Adrenal gland (tissue), 12 donors: ENCODE results near the gene SLC4A11. TPM values are rescaled to one million over a fixed set of nuclear protein-coding genes. Genes with fewer than 3 reads are reported as not detected.

Experiments used
- DNase-seq, 7 donors: peaks; one replicate each; pipeline ENCODE4 v3.0.0-alpha.2; 2019 to 2020
- H3K27ac ChIP-seq, 5 donors: fragments of 200-600 bp; sonication (generic) in 4 of 5; 1 replicate in 3 of 5; 2 replicates in 2 of 5; pipeline versions ENCODE4 v1.5.1 to v1.8.0; 2016 to 2020; ENCODE audit warnings: mild to moderate bottlenecking in 1 of 5
- H3K27me3 ChIP-seq: fragments of 200-600 bp; 2 replicates; pipeline ENCODE4 v1.8.0; 2021
- H3K36me3 ChIP-seq, 2 donors: fragments of 200-600 bp; replicated peaks in 1 of 2; 1 replicate in 1 of 2; 2 replicates in 1 of 2; pipeline versions ENCODE4 v1.5.1 to v1.8.0; 2018 to 2022
- H3K4me1 ChIP-seq, 2 donors: fragments of 200-600 bp; replicated peaks in 1 of 2; 1 replicate in 1 of 2; 2 replicates in 1 of 2; pipeline versions ENCODE4 v1.5.1 to v1.8.0; 2018 to 2021
- H3K4me3 ChIP-seq, 4 donors: fragments of 200-600 bp; sonication (generic) in 3 of 4; one replicate each; pipeline ENCODE4 v1.5.1; 2016 to 2018
- H3K9me3 ChIP-seq, 3 donors: fragments of 200-600 bp; sonication (generic) in 1 of 3; replicated peaks in 1 of 3; 1 replicate in 2 of 3; 2 replicates in 1 of 3; pipeline versions ENCODE4 v1.5.1 to v1.8.0; 2016 to 2021
- POLR2A ChIP-seq, 2 donors: fragments of 450-650 bp; IDR thresholded peaks; one replicate each; pipeline ENCODE4 v1.6.1; 2017; ENCODE audit warnings: antibody characterized with exemption in 2 of 2, mild to moderate bottlenecking in 2 of 2, moderate library complexity in 1 of 2
- WGBS, 4 donors: extraction: QIAGEN DNeasy Blood & Tissue Kit in 2 of 4; methylation state at CpG; one replicate each; pipeline versions ENCODE4 v1.1.5 to v1.1.7; 2013 to 2017; 5-methylcytosine and 5-hydroxymethylcytosine counted together
- intact Hi-C, 2 donors: fragments of 100-400 bp; cut with DNase I; formaldehyde crosslinking; loops; one replicate each; pipeline versions ENCODE4 v1.14.1 to v1.15.0; 2022 to 2023
- polyA plus RNA-seq, 3 donors: library from polyadenylated mRNA; stranded (reverse); fragments of 200-250 nt in 2 of 3; fragments of 350-450 nt in 1 of 3; fragmentation: Illumina TruSeq in 1 of 3; extraction: RNeasy Lipid Tissue Mini Kit (QIAGEN cat#74804) in 1 of 3; gene quantifications; one replicate each; pipeline ENCODE4 v1.2.3, GENCODE V29; 2013 to 2014
- total RNA-seq, 9 donors: library from RNA; depleted of rRNA in 4 of 9; stranded (reverse); fragments of >200 nt in 4 of 9; fragments of 120-200 nt in 1 of 9; fragmentation: NEBNext Ultra II Directional in 1 of 9; extraction: Animal tissue kit (Norgen Biotek cat#: 25700) in 1 of 9; gene quantifications; one replicate each; pipeline versions ENCODE4 v1.1.0 to v1.2.4, GENCODE V29; 2013 to 2023
- TF ChIP-seq, protein P1 (sequence below), 6 experiments: fragments of 450-650 bp in 4 of 6; fragments of 200-600 bp in 2 of 6; sonication (generic) in 1 of 6; IDR thresholded peaks; 1 replicate in 5 of 6; 2 replicates in 1 of 6; pipeline versions ENCODE4 v1.5.1 to v1.8.0; 2016 to 2021; ENCODE audit warnings: antibody characterized with exemption in 6 of 6, mild to moderate bottlenecking in 2 of 6, moderate library complexity in 1 of 6
- donor health status: healthy with polysubstance abuse.
- donor health status: Bipolar disorder and iron deficiency.
- donor health status: DM: yes; HTN: yes; CAD: no.
- donor health status: DM: no; HTN: no; CAD: no.
- donor health status: DM: no; HTN: no; CAD: no.
- donor health status: DM: yes; HTN: yes; CAD: no.

The SLC4A11 gene
- total and polyA plus RNA-seq, 12 donors: 0.06 to 30.6 (median 9.7) TPM

DNA sequence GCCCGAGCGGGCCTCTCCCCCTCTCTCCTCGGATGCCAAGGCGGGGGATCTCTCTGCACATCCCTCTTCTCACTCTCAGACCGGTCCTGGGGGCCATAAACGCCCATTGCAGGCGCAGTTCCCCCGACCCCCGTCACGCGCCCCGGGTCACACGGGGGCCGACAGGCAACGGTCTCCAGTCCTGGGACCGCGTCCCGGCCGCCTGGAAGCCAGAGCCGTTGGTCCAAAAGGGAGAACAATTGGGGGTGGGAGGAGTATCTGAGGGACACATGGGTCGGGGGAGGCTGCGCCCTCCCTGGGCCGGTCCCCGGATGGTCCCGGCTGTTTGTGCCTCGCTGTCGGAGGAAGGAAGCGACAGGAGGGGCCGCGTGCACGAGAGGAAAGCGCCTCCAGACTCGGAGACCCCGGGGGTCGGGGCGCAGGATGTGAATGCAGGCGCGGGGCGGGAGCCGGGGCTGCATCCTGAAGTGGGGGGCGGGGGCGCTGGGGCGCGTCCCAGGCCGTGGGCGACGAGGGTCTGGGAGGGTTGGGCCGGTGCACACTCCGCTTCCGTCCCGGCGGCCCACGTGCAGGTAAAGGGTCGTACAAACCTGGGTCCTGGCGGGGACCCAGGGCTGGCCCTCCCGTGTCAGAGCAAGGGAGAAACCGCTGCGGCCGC, 903 bp downstream of the SLC4A11 start:
- no peaks in the 10 kb centered on the region for H3K36me3 ChIP-seq

DNA sequence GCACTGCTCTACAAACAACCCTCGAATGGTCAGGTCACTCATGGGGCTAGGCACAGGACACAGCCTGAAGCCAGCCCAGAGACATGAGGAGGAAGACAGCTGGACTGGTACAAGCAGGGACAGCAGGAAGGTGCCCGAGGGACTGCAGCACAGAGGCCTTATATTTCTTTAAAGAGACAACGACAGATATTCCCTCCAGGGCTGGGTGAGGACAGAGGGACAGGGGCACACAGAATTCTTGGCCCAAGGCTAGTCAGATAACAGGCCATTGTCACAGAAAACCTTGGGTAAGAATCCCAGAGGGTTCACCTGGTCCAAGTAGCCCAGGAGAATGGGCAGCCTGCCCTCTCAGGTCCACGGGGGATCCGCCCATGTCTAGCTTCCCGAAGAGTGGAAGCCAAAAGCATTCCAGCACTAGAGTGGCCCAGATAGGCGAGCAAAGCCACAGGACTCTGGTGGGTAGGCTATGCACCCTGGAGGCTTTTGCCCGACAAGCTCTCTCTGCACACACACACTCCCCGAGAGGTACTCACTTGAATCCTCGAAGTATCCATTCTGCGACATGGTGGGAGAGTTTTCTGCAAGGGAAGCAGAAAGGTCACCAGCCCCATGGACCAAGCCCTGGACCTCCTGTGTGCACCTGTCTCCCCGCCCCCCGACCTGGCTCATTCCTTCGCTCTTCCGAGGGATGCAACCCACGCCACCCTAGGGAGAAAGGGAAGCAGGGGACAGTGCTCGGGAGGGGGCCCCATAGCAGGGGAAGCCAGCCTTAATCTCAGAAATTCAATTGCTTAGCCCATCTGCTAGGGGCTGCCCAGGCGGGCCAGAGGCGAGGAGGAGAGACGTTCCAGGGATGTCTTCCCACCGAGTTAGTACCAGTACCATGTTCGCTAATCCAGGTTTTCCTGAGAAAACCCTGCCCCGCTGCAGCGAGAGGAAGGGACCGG, 1.7 kb downstream of the SLC4A11 start:
- Histone ChIP-seq H3K4me1 (peaks cover 23 to 26% of the 10 kb centered on the region in 2 donors), H3K4me3 (no peak overlapping the region), H3K9me3 (no peaks in the 10 kb centered on the region), H3K27me3 (no peaks in the 10 kb centered on the region), H3K36me3 (no peaks in the 10 kb centered on the region), H3K27ac (no peak overlapping the region)
- 76 to 79% (median 78%) methylated on average over 21 to 25 of the region's 25 CpGs for WGBS, 4 donors
- intact Hi-C loops: no loop called here
- TF ChIP-seq, protein P1, sequence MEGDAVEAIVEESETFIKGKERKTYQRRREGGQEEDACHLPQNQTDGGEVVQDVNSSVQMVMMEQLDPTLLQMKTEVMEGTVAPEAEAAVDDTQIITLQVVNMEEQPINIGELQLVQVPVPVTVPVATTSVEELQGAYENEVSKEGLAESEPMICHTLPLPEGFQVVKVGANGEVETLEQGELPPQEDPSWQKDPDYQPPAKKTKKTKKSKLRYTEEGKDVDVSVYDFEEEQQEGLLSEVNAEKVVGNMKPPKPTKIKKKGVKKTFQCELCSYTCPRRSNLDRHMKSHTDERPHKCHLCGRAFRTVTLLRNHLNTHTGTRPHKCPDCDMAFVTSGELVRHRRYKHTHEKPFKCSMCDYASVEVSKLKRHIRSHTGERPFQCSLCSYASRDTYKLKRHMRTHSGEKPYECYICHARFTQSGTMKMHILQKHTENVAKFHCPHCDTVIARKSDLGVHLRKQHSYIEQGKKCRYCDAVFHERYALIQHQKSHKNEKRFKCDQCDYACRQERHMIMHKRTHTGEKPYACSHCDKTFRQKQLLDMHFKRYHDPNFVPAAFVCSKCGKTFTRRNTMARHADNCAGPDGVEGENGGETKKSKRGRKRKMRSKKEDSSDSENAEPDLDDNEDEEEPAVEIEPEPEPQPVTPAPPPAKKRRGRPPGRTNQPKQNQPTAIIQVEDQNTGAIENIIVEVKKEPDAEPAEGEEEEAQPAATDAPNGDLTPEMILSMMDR (IDR thresholded peaks at IDR 0.05): no peak
- TF ChIP-seq POLR2A (IDR thresholded peaks at IDR 0.05): no peak
- no peak for DNase-seq

More for the DNA sequence above, 903 bp downstream of the SLC4A11 start:
- no peak overlapping the region for H3K27ac ChIP-seq
- intact Hi-C loops: no loop called here
- H3K9me3 ChIP-seq: no peaks in the 10 kb centered on the region
- no peaks in the 10 kb centered on the region for H3K27me3 ChIP-seq
- no peak for DNase-seq
- peak overlapping the region in 2 of 4 donors; percentile 60 to 99 for H3K4me3 ChIP-seq
- no peak for TF ChIP-seq POLR2A (IDR thresholded peaks at IDR 0.05)
- TF ChIP-seq, protein P1 (IDR thresholded peaks at IDR 0.05): no peak
- 4 to 71% (median 9%) methylated on average over 5 to 59 of the region's 59 CpGs for WGBS, 4 donors
- peaks cover 23 to 26% of the 10 kb centered on the region in 2 donors for H3K4me1 ChIP-seq

- H3K27me3 ChIP-seq: no peaks in the 10 kb centered on the region
- H3K27ac ChIP-seq: no peak overlapping the region
- TF ChIP-seq, protein P1 (IDR thresholded peaks at IDR 0.05): no peak
- no peak for TF ChIP-seq POLR2A (IDR thresholded peaks at IDR 0.05)
- no peak overlapping the region for H3K4me3 ChIP-seq
- 31 to 89% (median 60%) methylated on average over 1 to 4 of the region's 4 CpGs for WGBS, 4 donors
- H3K9me3 ChIP-seq: no peaks in the 10 kb centered on the region
- intact Hi-C loops: no loop called here
- H3K4me1 ChIP-seq: peaks cover 18 to 22% of the 10 kb centered on the region in 2 donors
- H3K36me3 ChIP-seq: no peaks in the 10 kb centered on the region
- no peak for DNase-seq
Observed at GRCh38 chr20:3235666-3236324, 3.2 kb downstream of the SLC4A11 start.

- H3K27ac ChIP-seq: no peak overlapping the region
- 80 to 96% (median 91%) methylated on average over 1 to 25 of the region's 25 CpGs for WGBS, 4 donors
- no peaks in the 10 kb centered on the region for H3K27me3 ChIP-seq
- H3K9me3 ChIP-seq: no peaks in the 10 kb centered on the region
- H3K36me3 ChIP-seq: no peaks in the 10 kb centered on the region
- H3K4me3 ChIP-seq: no peak overlapping the region
- no peak for TF ChIP-seq POLR2A (IDR thresholded peaks at IDR 0.05)
- TF ChIP-seq, protein P1 (IDR thresholded peaks at IDR 0.05): no peak
- intact Hi-C loops: no loop called here
- peaks cover 9 to 12% of the 10 kb centered on the region in 2 donors for H3K4me1 ChIP-seq
- DNase-seq: no peak
Observed at GRCh38 chr20:3233991-3234498, 4.9 kb downstream of the SLC4A11 start.
